ENCODE data around the gene DEGS1. TPM values are rescaled to one million over a fixed set of nuclear protein-coding genes. Genes with fewer than 3 reads are reported as not detected.

The DEGS1 gene
- total RNA-seq, 1 experiment from 2014 or later = 82.8 TPM

GRCh38 chr1:224168859-224169380 is 14.1 kb upstream of the DEGS1 start:
- H3K27me3 ChIP-seq (ENCODE audit: control insufficient read depth, insufficient read depth, low read length) = no peaks in the 10 kb centered on the region
- intact Hi-C loops (cut with micrococcal nuclease; ENCODE audit: unreplicated experiment) = no loop called here
- H3K36me3 ChIP-seq (ENCODE audit: control insufficient read depth, insufficient read depth, low read length) = no peaks in the 10 kb centered on the region
- BruUV-seq (replicated peaks) = no TSS peak
- ATAC-seq = no peak
- H3K27ac ChIP-seq (ENCODE audit: low read length) = no peak overlapping the region
- CTCF ChIA-PET = interaction anchor here (1.1 kb wide), 1 partner anchor 137 kb away, joined by 4 read pairs; no protein-coding TSS in a partner anchor
- DNase-seq (ENCODE audit: low read depth, low spot score) = no peak
- POLR2A ChIA-PET = interaction anchor here (0.5 kb wide), 1 partner anchor 14 kb away, joined by 8 read pairs; the partner anchor contains the start of gene DEGS1
- H3K4me3 ChIP-seq (ENCODE audit: low read depth in 2 of 2, low read length in 2 of 2) = no peak overlapping the region
- peaks cover 3% of the 10 kb centered on the region; the same call in 1 of the 2 replicates for H3K4me1 ChIP-seq (ENCODE audit: control insufficient read depth, insufficient read depth, low read length)
- TF ChIP-seq TCF7L2 (IDR thresholded peaks at IDR 0.05; ENCODE audit: low read depth, low read length) (no peak), SIN3A (IDR thresholded peaks at IDR 0.05; ENCODE audit: borderline replicate concordance, insufficient read depth, low read depth, low read length) (no peak), POLR2AphosphoS5 (IDR thresholded peaks at IDR 0.05; ENCODE audit: low read depth, low read length) (no peak)
- TF ChIP-seq, protein P1, sequence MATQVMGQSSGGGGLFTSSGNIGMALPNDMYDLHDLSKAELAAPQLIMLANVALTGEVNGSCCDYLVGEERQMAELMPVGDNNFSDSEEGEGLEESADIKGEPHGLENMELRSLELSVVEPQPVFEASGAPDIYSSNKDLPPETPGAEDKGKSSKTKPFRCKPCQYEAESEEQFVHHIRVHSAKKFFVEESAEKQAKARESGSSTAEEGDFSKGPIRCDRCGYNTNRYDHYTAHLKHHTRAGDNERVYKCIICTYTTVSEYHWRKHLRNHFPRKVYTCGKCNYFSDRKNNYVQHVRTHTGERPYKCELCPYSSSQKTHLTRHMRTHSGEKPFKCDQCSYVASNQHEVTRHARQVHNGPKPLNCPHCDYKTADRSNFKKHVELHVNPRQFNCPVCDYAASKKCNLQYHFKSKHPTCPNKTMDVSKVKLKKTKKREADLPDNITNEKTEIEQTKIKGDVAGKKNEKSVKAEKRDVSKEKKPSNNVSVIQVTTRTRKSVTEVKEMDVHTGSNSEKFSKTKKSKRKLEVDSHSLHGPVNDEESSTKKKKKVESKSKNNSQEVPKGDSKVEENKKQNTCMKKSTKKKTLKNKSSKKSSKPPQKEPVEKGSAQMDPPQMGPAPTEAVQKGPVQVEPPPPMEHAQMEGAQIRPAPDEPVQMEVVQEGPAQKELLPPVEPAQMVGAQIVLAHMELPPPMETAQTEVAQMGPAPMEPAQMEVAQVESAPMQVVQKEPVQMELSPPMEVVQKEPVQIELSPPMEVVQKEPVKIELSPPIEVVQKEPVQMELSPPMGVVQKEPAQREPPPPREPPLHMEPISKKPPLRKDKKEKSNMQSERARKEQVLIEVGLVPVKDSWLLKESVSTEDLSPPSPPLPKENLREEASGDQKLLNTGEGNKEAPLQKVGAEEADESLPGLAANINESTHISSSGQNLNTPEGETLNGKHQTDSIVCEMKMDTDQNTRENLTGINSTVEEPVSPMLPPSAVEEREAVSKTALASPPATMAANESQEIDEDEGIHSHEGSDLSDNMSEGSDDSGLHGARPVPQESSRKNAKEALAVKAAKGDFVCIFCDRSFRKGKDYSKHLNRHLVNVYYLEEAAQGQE (IDR thresholded peaks at IDR 0.05; ENCODE audit: insufficient read depth in 1 of 2, low read depth in 2 of 2, low read length in 1 of 2) = no peak
- TF ChIP-seq, protein P2, sequence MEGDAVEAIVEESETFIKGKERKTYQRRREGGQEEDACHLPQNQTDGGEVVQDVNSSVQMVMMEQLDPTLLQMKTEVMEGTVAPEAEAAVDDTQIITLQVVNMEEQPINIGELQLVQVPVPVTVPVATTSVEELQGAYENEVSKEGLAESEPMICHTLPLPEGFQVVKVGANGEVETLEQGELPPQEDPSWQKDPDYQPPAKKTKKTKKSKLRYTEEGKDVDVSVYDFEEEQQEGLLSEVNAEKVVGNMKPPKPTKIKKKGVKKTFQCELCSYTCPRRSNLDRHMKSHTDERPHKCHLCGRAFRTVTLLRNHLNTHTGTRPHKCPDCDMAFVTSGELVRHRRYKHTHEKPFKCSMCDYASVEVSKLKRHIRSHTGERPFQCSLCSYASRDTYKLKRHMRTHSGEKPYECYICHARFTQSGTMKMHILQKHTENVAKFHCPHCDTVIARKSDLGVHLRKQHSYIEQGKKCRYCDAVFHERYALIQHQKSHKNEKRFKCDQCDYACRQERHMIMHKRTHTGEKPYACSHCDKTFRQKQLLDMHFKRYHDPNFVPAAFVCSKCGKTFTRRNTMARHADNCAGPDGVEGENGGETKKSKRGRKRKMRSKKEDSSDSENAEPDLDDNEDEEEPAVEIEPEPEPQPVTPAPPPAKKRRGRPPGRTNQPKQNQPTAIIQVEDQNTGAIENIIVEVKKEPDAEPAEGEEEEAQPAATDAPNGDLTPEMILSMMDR (IDR thresholded peaks at IDR 0.05) = no peak
- in situ Hi-C loops (cut with HindIII; ENCODE audit: low pct_unique_long_range_greater_than_20kb, low sequenced_read_pairs) = no loop called here
- no peaks in the 10 kb centered on the region for H3K9me3 ChIP-seq (ENCODE audit: control insufficient read depth, insufficient read depth, low read depth, low read length)

- no peaks in the 10 kb centered on the region for H3K36me3 ChIP-seq (ENCODE audit: control insufficient read depth, insufficient read depth, low read length)
- in situ Hi-C loops (cut with HindIII; ENCODE audit: low pct_unique_long_range_greater_than_20kb, low sequenced_read_pairs) (no loop called here), intact Hi-C loops (cut with micrococcal nuclease; ENCODE audit: unreplicated experiment) (no loop called here)
- peaks cover 3% of the 10 kb centered on the region; the same call in 1 of the 2 replicates for H3K4me1 ChIP-seq (ENCODE audit: control insufficient read depth, insufficient read depth, low read length)
- DNase-seq (ENCODE audit: low read depth, low spot score) = no peak
- BruUV-seq (replicated peaks) = no TSS peak
- no peak overlapping the region for H3K27ac ChIP-seq (ENCODE audit: low read length)
- no peaks in the 10 kb centered on the region for H3K27me3 ChIP-seq (ENCODE audit: control insufficient read depth, insufficient read depth, low read length)
- TF ChIP-seq, protein P2 (IDR thresholded peaks at IDR 0.05) = no peak
- TF ChIP-seq POLR2AphosphoS5 (IDR thresholded peaks at IDR 0.05; ENCODE audit: low read depth, low read length) (no peak), SIN3A (IDR thresholded peaks at IDR 0.05; ENCODE audit: borderline replicate concordance, insufficient read depth, low read depth, low read length) (no peak), TCF7L2 (IDR thresholded peaks at IDR 0.05; ENCODE audit: low read depth, low read length) (no peak)
- TF ChIP-seq, protein P1 (IDR thresholded peaks at IDR 0.05; ENCODE audit: insufficient read depth in 1 of 2, low read depth in 2 of 2, low read length in 1 of 2) = no peak
- no peak overlapping the region for H3K4me3 ChIP-seq (ENCODE audit: low read depth in 2 of 2, low read length in 2 of 2)
- no peaks in the 10 kb centered on the region for H3K9me3 ChIP-seq (ENCODE audit: control insufficient read depth, insufficient read depth, low read depth, low read length)
- CTCF ChIA-PET = interaction anchor here (1.1 kb wide), 1 partner anchor 136 kb away, joined by 4 read pairs; no protein-coding TSS in a partner anchor
- no peak for ATAC-seq
- POLR2A ChIA-PET = no interaction called here
Measured at GRCh38 chr1:224169718-224170270, 13.2 kb upstream of the DEGS1 start.
